GM12878 (cell line): ENCODE measurements around the gene PRSS12. TPM values are rescaled to one million over a fixed set of nuclear protein-coding genes. Genes with fewer than 3 reads are reported as not detected.

Experiments
- ATAC-seq: fragments of 200-7000 bp; cut with Tn5 transposase; 3 replicates; pipeline ENCODE4 v1.9.1; 2020; ENCODE audit warnings: mild to moderate bottlenecking, moderate library complexity
- BruUV-seq: library from RNA; stranded (reverse); fragments of 400-500 nt; replicated peaks from 2 replicates; lab custom pipeline; 2021; lab: Mats Ljungman, UMichigan
- CTCF ChIA-PET: fragments of 300-600 bp; sonication (Branson Sonifier 250); formaldehyde crosslinking; extraction: SDS; loops from one replicate; lab custom pipeline; 2021; ENCODE audit warnings: inconsistent platforms; lab: Yijun Ruan, JAX
- POLR2A ChIA-PET: fragments of 350-600 bp; formaldehyde crosslinking; extraction: SDS; loops from one replicate; lab custom pipeline; 2021; ENCODE audit warnings: inconsistent platforms; lab: Charles Lee
- RAD21 ChIA-PET: fragments of 300-600 bp; sonication (Branson Sonifier 250); formaldehyde crosslinking; loops from one replicate; lab custom pipeline; 2023; ENCODE audit warnings: antibody characterized with exemption; ENCODE audit not compliant: unreplicated experiment; lab: Charles Lee
- SMC1A ChIA-PET: fragments of 300-600 bp; sonication (Branson Sonifier 250); formaldehyde crosslinking; loops from one replicate; lab custom pipeline; 2023; ENCODE audit not compliant: unreplicated experiment, uncharacterized antibody; lab: Charles Lee
- DNase-seq: peaks from one replicate; pipeline ENCODE4 v3.0.0-alpha.2; 2011; ENCODE audit warnings: low read depth, low spot score
- FAIRE-seq: peaks from 3 replicates; lab custom pipeline; 2011; peaks lifted over from hg19 to GRCh38; lab: Jason Lieb, UNC
- H2AFZ ChIP-seq: 2 replicates; pipeline ENCODE4 v1.6.0; 2011; ENCODE audit warnings: low read depth, low read length, control low read depth; ENCODE audit not compliant: control insufficient read depth
- H3K27ac ChIP-seq: 2 replicates; pipeline ENCODE4 v1.5.1; 2011; ENCODE audit warnings: control low read depth; ENCODE audit not compliant: control insufficient read depth, insufficient read depth
- H3K27me3 ChIP-seq, 2 experiments: replicated peaks in 1 of 2; 2 replicates each; pipeline versions ENCODE4 v1.6.0 to v1.6.1; 2011; ENCODE audit warnings: low read length in 1 of 2; ENCODE audit not compliant: control insufficient read depth in 2 of 2, insufficient read depth in 2 of 2
- H3K36me3 ChIP-seq, 2 experiments: 2 replicates each; pipeline ENCODE4 v1.5.1; 2011; ENCODE audit warnings: low read length in 1 of 2; ENCODE audit not compliant: control insufficient read depth in 2 of 2, insufficient read depth in 2 of 2
- H3K4me1 ChIP-seq: 2 replicates; pipeline ENCODE4 v1.6.1; 2011; ENCODE audit warnings: mild to moderate bottlenecking, low read length, moderate library complexity, mixed read lengths; ENCODE audit not compliant: control insufficient read depth, insufficient read depth
- H3K4me2 ChIP-seq: 2 replicates; pipeline ENCODE4 v1.6.0; 2011; ENCODE audit warnings: control low read depth; ENCODE audit not compliant: control insufficient read depth, insufficient read depth
- H3K4me3 ChIP-seq: fragments of 200-600 bp; sonication (generic); 2 replicates; pipeline ENCODE4 v1.5.1; 2016
- H3K79me2 ChIP-seq: 2 replicates; pipeline ENCODE4 v1.6.0; 2011; ENCODE audit warnings: low read length; ENCODE audit not compliant: control insufficient read depth, insufficient read depth
- H3K9ac ChIP-seq: 2 replicates; pipeline ENCODE4 v1.8.0; 2011; ENCODE audit warnings: low read length, control low read depth, mixed read lengths; ENCODE audit not compliant: control insufficient read depth, insufficient read depth
- H3K9me3 ChIP-seq: replicated peaks from 3 replicates; pipeline ENCODE4 v1.5.1; 2011; ENCODE audit warnings: mild to moderate bottlenecking, low read length; ENCODE audit not compliant: control insufficient read depth, insufficient read depth
- H4K20me1 ChIP-seq: 2 replicates; pipeline ENCODE4 v1.6.0; 2011; ENCODE audit not compliant: control insufficient read depth, insufficient read depth
- BCLAF1 ChIP-seq: fragments of 450-650 bp; IDR thresholded peaks from 2 replicates; pipeline ENCODE4 v1.6.1; 2017; ENCODE audit warnings: antibody characterized with exemption, mild to moderate bottlenecking, moderate library complexity
- LARP7 ChIP-seq: fragments of 450-650 bp; IDR thresholded peaks from 2 replicates; pipeline ENCODE4 v1.6.1; 2017; ENCODE audit warnings: mild to moderate bottlenecking
- REST ChIP-seq: IDR thresholded peaks from 2 replicates; pipeline ENCODE4 v1.6.1; 2012; ENCODE audit warnings: mild to moderate bottlenecking, low read depth, low read length
- RFX5 ChIP-seq: IDR thresholded peaks from 2 replicates; pipeline ENCODE4 v1.6.1; 2011; ENCODE audit warnings: low read depth, low read length, improper control_type of control experiment
- SPI1 ChIP-seq: IDR thresholded peaks from 2 replicates; pipeline ENCODE4 v1.6.1; 2011; ENCODE audit warnings: low read depth, mild to moderate bottlenecking, low read length, moderate library complexity, borderline replicate concordance; ENCODE audit not compliant: insufficient read depth
- YY1 ChIP-seq: IDR thresholded peaks from 2 replicates; pipeline ENCODE4 v1.6.1; 2011; ENCODE audit warnings: low read depth, mild to moderate bottlenecking, low read length
- WGBS: methylation state at CpG from one replicate; pipeline ENCODE4 v1.1.6; 2016; ENCODE audit warnings: low lambda C conversion rate; ENCODE audit not compliant: insufficient replicate concordance, insufficient coverage; ENCODE audit errors: missing lambda C conversion rate; 5-methylcytosine and 5-hydroxymethylcytosine counted together
- in situ Hi-C: fragments of 300-500 bp; cut with MboI; formaldehyde crosslinking; loops from 9 replicates; pipeline ENCODE4 v1.14.3; 2018; ENCODE audit warnings: mixed read lengths
- intact Hi-C: fragments of 100-400 bp; cut with micrococcal nuclease; formaldehyde crosslinking; loops from one replicate; pipeline ENCODE4 v1.14.2; 2022; ENCODE audit not compliant: unreplicated experiment
- polyA plus RNA-seq, 11 experiments: library from polyadenylated mRNA; depleted of rRNA in 4 of 11; unstranded in 6 of 11; stranded (reverse) in 5 of 11; fragments of >200 nt; fragmentation: Nextera tagmentation in 4 of 11; fragmentation: Illumina TruSeq in 1 of 11; extraction: Ambion mirVana in 4 of 11; extraction: Trizol in 1 of 11; gene quantifications; 1 replicate in 1 of 11; 2 replicates in 10 of 11; pipeline versions ENCODE4 v1.2.1 to v1.2.3, GENCODE V29; 2011 to 2016; ENCODE audit warnings: inconsistent platforms in 2 of 11, missing spikeins in 2 of 11, low read depth in 1 of 11
- total RNA-seq, 4 experiments: library from RNA; depleted of rRNA in 3 of 4; stranded (reverse); fragments of >200 nt in 3 of 4; fragmentation: Illumina TruSeq in 1 of 4; extraction: Trizol in 1 of 4; gene quantifications; 2 replicates each; pipeline versions ENCODE4 v1.2.1 to v1.2.3, GENCODE V29; 2013 to 2021

The PRSS12 gene
- total and polyA plus RNA-seq, 10 of the 15 experiments (the other 5 are each of a cell fraction or from before 2014, with no cell fraction given): 0.04 to 0.34 (median 0.11) TPM; not detected in 2

GRCh38 chr4:118276580-118276979, 76.2 kb downstream of the PRSS12 start:
- Histone ChIP-seq H3K9me3 (no peaks in the 10 kb centered on the region), H2AFZ (no peak overlapping the region), H3K4me2 (no peak overlapping the region), H3K9ac (no peak overlapping the region), H3K27me3 (no peaks in the 10 kb centered on the region), H3K79me2 (peaks cover 27% of the 10 kb centered on the region), H3K4me3 (no peak overlapping the region), H3K27ac (no peak overlapping the region), H4K20me1 (no peaks in the 10 kb centered on the region), H3K4me1 (peaks cover 4% of the 10 kb centered on the region; the same call in 1 of the 2 replicates), H3K36me3 (peaks cover 0 to 5% of the 10 kb centered on the region in 2 experiments; a peak in 1 of 4 replicates)
- BruUV-seq: no TSS peak
- in situ Hi-C loops (no loop called here), intact Hi-C loops (no loop called here)
- POLR2A ChIA-PET: no interaction called here
- ATAC-seq (no peak), DNase-seq (no peak), FAIRE-seq (no peak)
- SMC1A ChIA-PET: no interaction called here
- RAD21 ChIA-PET: no interaction called here
- 98% methylated on average over 2 of the region's 2 CpGs for WGBS
- CTCF ChIA-PET: no interaction called here
- TF ChIP-seq LARP7 (no peak), BCLAF1 (no peak), RFX5 (no peak)

- 25% methylated on average over 1 of the region's 1 CpG for WGBS
- Histone ChIP-seq H4K20me1 (no peaks in the 10 kb centered on the region), H3K79me2 (peaks cover 7% of the 10 kb centered on the region), H3K27me3 (no peaks in the 10 kb centered on the region), H3K9me3 (no peaks in the 10 kb centered on the region), H3K4me1 (no peaks in the 10 kb centered on the region), H2AFZ (no peak overlapping the region), H3K9ac (no peak overlapping the region), H3K36me3 (no peaks in the 10 kb centered on the region), H3K27ac (no peak overlapping the region), H3K4me2 (no peak overlapping the region), H3K4me3 (no peak overlapping the region)
- DNase-seq: no peak
- ATAC-seq: no peak
- CTCF ChIA-PET: interaction anchor here (0.6 to 1.4 kb wide), 2 partner anchors 197 to 256 kb away, joined by 3 to 4 read pairs; no protein-coding TSS in a partner anchor
- intact Hi-C loops: no loop called here
- SMC1A ChIA-PET: interaction anchor here (1.1 to 2.7 kb wide), 3 partner anchors 10 to 233 kb away, joined by 3 to 6 read pairs (median 3); no protein-coding TSS in a partner anchor
- RAD21 ChIA-PET: interaction anchor here (1.0 to 1.2 kb wide), 3 partner anchors 11 to 89 kb away, joined by 3 to 5 read pairs (median 3); no protein-coding TSS in a partner anchor
- peak; percentile 64 for TF ChIP-seq SPI1
- no peak for TF ChIP-seq REST
- TF ChIP-seq YY1: no peak
- no peak for FAIRE-seq
- no TSS peak for BruUV-seq
- in situ Hi-C loops: loop anchor here (5.0 to 25.0 kb wide), 3 partner anchors 196 to 1911 kb away; no protein-coding TSS in a partner anchor
- POLR2A ChIA-PET: no interaction called here
Measured at GRCh38 chr4:118273642-118274041, 79.2 kb downstream of the PRSS12 start.
